Mesenteric fat pad (tissue), 1 donor: ENCODE results near the gene AQP2. TPM values are rescaled to one million over a fixed set of nuclear protein-coding genes. Genes with fewer than 3 reads are reported as not detected.

Source experiments
- DNase-seq: peaks from one replicate; pipeline ENCODE4 v3.0.0-alpha.2; 2020; ENCODE audit warnings: low spot score
- total RNA-seq: library from RNA; stranded (reverse); fragmentation: NEBNext Ultra II Directional; extraction: Animal tissue kit (Norgen Biotek cat#: 25700); gene quantifications from one replicate; pipeline ENCODE4 v1.2.1, GENCODE V29; 2021
- donor health status: DM: yes; HTN: yes; CAD: no.

Gene AQP2
- total RNA-seq, 1 donor from 2014 or later: not detected

GRCh38 chr12:49954863-49955830 lies 4.6 kb downstream of the AQP2 start:
- DNase-seq: no peak

GRCh38 chr12:49955899-49956662 lies 5.5 kb downstream of the AQP2 start:
- DNase-seq: no peak

DNA sequence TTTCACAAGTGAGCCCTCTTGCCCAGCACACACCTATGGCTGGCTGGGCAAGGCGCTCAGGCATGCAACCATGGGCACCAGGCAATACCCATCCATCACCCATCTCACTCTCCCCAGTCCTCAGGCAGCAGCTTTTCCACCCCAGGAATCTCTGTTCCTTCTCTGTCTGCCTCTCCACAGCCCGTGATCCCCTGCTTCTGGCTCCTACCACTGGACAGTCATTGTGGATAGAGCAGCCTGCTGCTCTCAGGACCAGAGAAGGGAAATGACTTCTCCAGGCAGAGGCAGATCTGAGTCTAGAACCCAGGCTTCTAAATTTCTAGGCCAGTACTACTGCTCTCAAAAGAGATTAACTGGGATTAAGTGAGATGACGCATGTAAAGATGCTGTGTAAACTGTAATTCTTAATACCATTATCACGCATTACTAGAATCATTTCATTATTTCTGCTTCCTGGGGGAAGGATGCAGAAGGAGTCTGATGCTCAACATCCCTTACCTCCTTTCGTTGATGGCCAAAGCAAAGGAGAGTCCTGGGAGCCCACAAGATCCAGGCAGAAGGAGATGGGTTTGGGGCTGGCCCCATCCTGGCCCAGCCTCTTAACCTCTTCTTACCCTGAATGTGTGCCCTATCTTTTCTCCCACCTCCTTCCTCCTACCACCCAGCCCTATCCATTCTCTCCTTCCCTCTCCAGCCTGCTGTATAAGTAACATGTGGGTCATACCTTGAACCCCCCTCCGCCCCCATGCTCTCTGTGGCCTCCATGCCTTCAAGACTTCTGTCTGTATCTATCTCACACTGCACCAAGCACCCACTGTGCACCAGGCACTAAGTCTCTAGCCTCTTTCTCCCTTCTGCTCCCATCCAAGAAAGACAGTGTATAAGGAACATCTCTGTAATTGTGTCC lies 6.4 kb downstream of the AQP2 start:
- no peak for DNase-seq

DNA sequence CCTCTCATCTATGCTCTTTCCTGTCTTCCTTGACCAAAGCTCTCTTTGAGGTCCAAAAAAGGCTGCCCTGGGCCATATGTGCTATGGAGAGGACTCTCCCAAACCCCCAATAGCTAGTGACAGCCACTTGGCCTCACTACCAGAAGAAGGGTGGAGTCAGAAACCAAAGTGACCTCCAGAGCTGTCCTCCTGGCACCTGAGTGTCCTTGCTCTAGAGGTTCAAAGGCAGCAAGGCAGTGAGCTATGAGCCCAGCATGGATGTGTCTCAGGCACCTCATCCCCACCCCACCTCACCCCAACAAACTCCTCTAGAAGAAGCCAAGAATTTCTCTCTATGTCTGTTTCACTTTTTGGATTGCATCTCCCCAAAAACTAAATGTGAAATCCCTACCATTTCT lies 7.0 kb downstream of the AQP2 start:
- DNase-seq: no peak

DNA sequence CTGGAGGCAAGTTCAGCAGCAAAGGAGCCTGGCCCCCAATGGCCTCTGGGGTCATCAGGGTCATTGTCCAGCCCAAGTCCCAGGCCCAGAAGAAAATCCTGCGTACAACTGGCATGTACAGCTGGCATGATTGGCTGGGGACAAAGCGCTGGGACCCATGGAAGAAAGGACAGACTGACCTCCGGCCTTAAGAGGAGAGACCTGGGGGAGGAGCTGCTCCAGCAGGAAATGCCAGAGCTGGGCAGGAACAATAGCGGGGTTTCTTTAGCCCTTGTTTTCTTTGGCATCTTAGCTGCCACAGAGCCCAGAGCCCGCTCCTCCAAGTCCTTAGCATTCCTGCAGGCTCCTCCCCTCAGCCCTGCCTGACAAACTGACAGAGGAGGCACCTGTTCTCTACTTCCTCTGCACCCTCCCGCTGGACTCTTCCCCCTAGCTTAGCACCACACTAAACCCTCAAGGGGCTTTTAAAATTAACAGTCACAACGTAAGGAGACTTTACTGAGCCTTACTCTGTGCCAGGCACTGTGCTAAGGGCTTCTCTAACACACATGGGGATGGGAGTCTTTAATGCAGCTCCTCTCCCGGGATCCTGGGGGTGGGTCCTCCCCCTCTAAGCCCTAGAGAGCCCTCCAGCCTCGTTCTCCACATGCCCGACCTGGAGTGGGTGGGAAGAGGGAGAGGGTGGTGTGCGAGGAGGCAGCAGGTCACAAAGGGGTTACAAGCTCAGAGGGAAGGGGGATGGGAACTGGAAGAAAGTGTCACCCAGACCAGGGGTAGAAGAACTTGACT lies 9.3 kb downstream of the AQP2 start:
- DNase-seq: no peak

GRCh38 chr12:49960474-49961110 lies 10.1 kb downstream of the AQP2 start:
- DNase-seq: no peak

DNA sequence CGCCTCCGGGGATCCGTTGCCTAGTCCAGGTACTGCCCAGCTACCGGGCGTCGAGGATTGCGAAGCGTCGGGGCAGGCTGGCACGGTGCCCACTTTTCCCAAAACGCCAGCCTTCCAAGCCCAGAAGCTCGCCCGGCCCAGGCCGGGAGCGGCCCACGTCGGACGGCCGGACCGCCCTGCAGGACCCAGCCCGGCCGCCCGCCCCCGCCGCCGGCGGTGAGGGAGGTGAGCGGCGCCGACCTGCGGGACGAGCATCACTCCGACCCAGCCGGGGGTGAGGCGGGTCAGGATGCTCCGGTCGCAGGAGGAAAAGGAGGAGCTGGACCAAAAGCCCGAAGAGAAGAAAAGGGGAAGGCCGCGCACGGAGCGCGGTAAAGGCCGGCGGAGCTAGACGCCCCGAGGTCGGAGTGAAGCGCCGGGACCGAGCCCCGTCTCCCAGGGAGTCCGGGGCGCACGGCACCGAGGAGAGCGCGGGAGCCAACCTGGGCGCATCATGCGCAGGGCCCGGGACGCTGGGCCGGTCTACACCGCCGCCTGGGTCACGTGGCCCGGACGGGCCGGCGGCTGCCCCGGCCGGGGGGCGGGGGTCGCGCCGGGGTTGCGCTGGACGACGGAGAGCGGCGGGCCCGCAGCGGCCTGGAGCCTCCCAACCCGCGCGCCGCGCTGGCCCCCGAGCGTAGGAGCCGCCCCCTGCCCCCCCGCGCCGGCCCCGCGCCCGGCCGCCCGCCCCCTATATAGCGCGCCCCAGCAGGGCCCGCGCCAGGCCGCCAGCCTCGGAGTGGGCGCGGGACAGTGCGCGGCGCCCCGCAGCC lies 10.8 kb downstream of the AQP2 start, which contains the start of gene AQP5:
Gene AQP5 (plus strand): TSS at position 762 of the 812 bp plus-strand sequence. CDS start 146 bp downstream, outside the sequence.
- DNase-seq: no peak

DNA sequence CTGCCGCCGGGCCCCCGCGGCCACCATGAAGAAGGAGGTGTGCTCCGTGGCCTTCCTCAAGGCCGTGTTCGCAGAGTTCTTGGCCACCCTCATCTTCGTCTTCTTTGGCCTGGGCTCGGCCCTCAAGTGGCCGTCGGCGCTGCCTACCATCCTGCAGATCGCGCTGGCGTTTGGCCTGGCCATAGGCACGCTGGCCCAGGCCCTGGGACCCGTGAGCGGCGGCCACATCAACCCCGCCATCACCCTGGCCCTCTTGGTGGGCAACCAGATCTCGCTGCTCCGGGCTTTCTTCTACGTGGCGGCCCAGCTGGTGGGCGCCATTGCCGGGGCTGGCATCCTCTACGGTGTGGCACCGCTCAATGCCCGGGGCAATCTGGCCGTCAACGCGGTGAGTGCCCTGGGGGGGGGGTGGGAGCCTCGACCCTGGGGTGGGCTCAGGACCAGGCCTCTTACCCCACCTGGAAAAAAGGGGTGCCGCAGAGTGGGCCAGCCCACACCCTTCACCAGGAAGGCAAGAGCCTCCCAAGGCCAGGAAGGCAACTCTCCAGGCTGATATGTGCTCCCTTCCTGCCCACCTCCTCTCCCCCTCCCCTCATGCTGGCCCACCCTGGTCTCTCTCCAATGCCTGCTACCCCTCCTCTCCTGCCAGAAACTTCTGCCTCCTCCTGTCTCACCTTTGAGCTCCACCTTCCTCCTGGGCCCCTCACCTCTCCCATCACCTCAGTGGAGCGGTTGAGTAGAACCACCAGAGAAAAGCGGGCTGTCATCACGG lies 11.6 kb downstream of the AQP2 start:
- DNase-seq: no peak

- no peak for DNase-seq
Measured at GRCh38 chr12:49962861-49963765, 12.6 kb downstream of the AQP2 start.

GRCh38 chr12:49963976-49964815 lies 13.7 kb downstream of the AQP2 start:
- no peak for DNase-seq

DNA sequence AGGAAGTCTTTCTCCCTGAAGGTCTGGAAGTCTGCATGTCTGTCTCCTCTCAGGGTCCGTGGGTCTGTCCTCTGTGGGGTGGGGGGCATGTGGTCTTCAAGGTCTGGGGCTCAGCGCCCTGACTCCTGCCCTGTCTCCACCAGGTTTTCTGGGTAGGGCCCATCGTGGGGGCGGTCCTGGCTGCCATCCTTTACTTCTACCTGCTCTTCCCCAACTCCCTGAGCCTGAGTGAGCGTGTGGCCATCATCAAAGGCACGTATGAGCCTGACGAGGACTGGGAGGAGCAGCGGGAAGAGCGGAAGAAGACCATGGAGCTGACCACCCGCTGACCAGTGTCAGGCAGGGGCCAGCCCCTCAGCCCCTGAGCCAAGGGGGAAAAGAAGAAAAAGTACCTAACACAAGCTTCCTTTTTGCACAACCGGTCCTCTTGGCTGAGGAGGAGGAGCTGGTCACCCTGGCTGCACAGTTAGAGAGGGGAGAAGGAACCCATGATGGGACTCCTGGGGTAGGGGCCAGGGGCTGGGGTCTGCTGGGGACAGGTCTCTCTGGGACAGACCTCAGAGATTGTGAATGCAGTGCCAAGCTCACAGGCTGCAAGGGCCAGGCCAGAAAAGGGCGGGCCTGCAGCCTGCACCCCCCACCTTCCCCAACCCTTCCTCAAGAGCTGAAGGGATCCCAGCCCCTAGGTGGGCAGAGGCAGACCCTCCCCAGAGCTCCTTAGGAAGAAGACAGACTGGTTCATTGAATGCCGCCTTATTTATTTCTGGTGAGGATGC lies 14.5 kb downstream of the AQP2 start:
- no peak for DNase-seq

DNA sequence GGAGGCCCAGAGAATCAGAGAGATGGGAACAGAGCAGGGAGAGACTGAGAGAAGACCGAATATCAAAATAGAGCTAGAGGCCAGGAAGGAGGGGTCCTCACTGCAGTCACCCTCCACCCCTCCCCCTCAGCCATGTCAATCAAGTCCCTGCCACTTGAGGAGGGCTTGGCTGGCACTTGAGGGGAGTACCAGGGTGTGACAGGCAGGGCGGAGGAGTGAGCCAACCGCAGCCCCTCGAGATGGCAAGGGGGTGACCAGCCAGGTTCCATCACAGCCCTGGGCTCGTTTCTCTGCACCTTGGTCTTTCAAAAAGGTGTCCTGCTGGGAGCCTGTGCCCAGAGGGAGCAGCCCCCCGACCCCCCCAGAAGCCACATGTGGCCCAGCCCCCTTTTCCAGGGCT lies 15.3 kb downstream of the AQP2 start:
- DNase-seq: no peak

DNA sequence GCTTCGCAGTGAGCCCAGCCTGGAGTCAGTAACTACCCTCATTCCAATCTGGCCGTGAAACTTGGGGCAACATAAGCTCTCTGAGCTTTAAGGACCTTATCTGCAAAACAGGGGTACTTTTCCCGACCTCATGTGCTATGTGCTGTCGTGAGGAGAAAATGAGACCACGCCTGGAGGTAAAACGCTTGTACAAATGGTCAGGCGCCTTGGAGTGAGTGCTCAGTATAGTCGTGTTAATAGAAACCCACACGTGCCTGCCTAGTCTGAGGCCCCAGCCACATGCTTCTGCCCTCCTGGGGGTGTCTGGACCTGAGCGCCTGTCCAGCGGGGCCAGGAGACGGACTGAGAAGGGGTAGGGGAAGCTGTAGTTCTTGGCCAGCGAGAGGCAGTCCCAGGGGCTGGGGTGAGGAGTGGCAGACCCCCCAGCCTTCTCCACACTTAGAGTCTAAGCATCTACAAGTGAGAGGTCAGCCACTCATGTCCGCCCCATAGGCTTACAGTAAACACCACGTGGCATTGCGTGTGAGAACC lies 16.0 kb downstream of the AQP2 start:
- DNase-seq: no peak

DNA sequence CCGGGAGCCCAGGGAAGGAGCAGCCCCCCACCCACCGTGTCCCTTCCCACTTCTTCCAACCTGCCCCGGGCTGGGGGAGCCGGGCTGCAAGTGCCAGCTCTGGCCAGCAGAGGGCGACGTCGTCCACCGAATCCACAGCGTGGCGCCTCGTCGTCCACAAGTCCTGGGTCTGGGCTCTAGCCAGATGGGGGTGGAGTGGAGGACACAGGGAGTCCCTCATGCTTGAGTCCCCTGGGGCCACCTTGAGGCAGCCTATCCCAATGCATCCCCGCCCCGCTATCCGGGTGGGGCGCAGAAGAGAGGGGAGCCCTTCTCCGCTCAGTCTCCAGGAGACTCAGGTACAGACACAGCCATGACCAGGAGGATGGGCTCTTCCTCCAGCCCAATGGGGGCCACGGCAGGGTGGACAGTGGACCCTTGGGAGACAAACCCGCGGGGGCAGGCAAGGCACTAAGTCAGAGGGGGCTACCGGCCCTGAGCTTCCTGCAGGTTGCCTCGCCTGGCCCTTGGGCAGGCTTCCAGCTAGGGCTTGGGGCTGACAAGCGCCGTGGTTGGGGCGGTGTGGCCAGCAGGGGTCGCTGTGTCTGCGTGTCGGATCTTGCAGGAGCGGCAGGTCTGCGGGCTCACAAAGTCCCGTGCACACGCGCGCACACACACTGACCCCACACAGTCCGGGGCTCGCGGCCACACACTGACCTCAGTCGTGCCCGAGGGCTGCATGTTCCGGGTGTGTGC lies 16.7 kb downstream of the AQP2 start:
- peak; percentile 97 for DNase-seq
